Subcutaneous abdominal adipose tissue (tissue), 5 donors: ENCODE data around the gene GRID1.

Experiments
- H3K27ac ChIP-seq: one replicate; pipeline ENCODE4 v1.7.0; 2013; ENCODE audit warnings: low read depth, mild to moderate bottlenecking, inconsistent platforms, low read length, moderate library complexity
- H3K27me3 ChIP-seq, 5 donors: one replicate each; pipeline ENCODE4 v1.7.0; 2013; ENCODE audit warnings: low read length in 5 of 5, inconsistent platforms in 1 of 5; ENCODE audit not compliant: control insufficient read depth in 5 of 5, insufficient read depth in 4 of 5
- H3K36me3 ChIP-seq, 5 donors: one replicate each; pipeline ENCODE4 v1.7.0; 2013; ENCODE audit warnings: low read length in 5 of 5; ENCODE audit not compliant: control insufficient read depth in 5 of 5, insufficient read depth in 5 of 5
- H3K4me1 ChIP-seq, 5 donors: one replicate each; pipeline ENCODE4 v1.7.0; 2013; ENCODE audit warnings: low read length in 5 of 5, mild to moderate bottlenecking in 3 of 5, moderate library complexity in 1 of 5; ENCODE audit not compliant: control insufficient read depth in 5 of 5, insufficient read depth in 5 of 5
- H3K4me3 ChIP-seq, 5 donors: one replicate each; pipeline ENCODE4 v1.7.0; 2013; ENCODE audit warnings: low read length in 5 of 5, low read depth in 1 of 5
- H3K9ac ChIP-seq, 5 donors: one replicate each; pipeline ENCODE4 v1.7.0; 2013; ENCODE audit warnings: low read length in 5 of 5, mild to moderate bottlenecking in 4 of 5, moderate library complexity in 3 of 5
- H3K9me3 ChIP-seq, 5 donors: one replicate each; pipeline ENCODE4 v1.7.0; 2013; ENCODE audit warnings: low read length in 5 of 5; ENCODE audit not compliant: control insufficient read depth in 5 of 5
- donor health status: healthy.
- donor health status: healthy.
- donor health status: healthy.
- donor health status: healthy.
- donor health status: healthy.

The GRID1 gene

DNA sequence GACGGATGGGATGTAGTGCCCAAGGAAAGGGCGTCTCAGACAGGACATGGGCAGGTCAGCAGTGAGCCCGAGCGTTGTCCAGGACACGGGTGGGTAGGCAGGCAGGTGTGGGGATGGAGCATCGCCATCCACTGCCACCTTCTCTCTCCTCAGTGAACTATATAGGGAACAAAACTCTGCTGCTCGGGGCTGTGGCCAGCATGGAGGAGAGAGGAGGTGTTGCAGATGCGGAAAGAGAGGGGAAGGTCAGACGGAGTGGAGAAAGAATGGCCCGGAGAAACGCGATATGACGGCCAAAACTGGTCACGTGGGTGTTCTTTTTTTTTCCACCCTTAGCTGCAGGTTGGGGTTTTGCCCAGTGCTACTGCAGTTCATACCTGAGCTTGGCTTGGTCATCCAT, 71.2 kb downstream of the GRID1 start:
- Histone ChIP-seq H3K4me1 (no peaks in the 10 kb centered on the region), H3K9ac (no peak overlapping the region), H3K27me3 (peaks cover 0 to 11% (median 3%) of the 10 kb centered on the region in 5 donors), H3K36me3 (no peaks in the 10 kb centered on the region), H3K4me3 (no peak overlapping the region), H3K9me3 (no peaks in the 10 kb centered on the region), H3K27ac (no peak overlapping the region)

- Histone ChIP-seq H3K4me3 (no peak overlapping the region), H3K4me1 (no peaks in the 10 kb centered on the region), H3K36me3 (no peaks in the 10 kb centered on the region)
These were observed 72.0 kb downstream of the GRID1 start for GRCh38 chr10:86294346-86295265.

DNA sequence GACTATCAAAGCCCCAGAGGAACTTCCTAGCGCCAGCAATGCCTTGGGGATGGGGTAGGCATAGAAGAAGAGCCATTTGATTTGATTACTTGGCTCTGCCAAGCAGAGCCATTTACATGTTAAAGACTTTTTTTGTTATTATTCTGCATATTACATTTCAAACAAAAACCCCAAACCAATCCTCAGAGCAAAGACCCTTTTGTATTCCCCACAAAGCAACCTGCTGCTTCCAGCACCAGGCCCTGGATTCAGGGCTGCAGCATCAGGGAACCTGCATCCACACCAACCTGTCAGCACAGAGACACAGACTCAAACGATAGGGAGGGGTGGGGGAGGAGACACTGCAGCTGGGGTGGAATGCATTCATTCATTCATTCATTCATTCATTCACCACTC, 73.2 kb downstream of the GRID1 start:
- Histone ChIP-seq H3K36me3 (no peaks in the 10 kb centered on the region), H3K9ac (no peak overlapping the region), H3K4me3 (no peak overlapping the region), H3K9me3 (no peaks in the 10 kb centered on the region), H3K27ac (no peak overlapping the region), H3K27me3 (peaks cover 0 to 11% (median 3%) of the 10 kb centered on the region in 5 donors), H3K4me1 (no peaks in the 10 kb centered on the region)

More at GRCh38 chr10:86294346-86295265, 72.0 kb downstream of the GRID1 start:
- Histone ChIP-seq H3K9ac (no peak overlapping the region), H3K27ac (no peak overlapping the region), H3K27me3 (peaks cover 0 to 11% (median 3%) of the 10 kb centered on the region in 5 donors), H3K9me3 (no peaks in the 10 kb centered on the region)

GRCh38 chr10:86292462-86293395, 73.9 kb downstream of the GRID1 start:
- Histone ChIP-seq H3K27ac (no peak overlapping the region), H3K4me3 (no peak overlapping the region), H3K9ac (no peak overlapping the region), H3K27me3 (peaks cover 0 to 11% (median 3%) of the 10 kb centered on the region in 5 donors), H3K4me1 (no peaks in the 10 kb centered on the region), H3K36me3 (no peaks in the 10 kb centered on the region), H3K9me3 (no peaks in the 10 kb centered on the region)

DNA sequence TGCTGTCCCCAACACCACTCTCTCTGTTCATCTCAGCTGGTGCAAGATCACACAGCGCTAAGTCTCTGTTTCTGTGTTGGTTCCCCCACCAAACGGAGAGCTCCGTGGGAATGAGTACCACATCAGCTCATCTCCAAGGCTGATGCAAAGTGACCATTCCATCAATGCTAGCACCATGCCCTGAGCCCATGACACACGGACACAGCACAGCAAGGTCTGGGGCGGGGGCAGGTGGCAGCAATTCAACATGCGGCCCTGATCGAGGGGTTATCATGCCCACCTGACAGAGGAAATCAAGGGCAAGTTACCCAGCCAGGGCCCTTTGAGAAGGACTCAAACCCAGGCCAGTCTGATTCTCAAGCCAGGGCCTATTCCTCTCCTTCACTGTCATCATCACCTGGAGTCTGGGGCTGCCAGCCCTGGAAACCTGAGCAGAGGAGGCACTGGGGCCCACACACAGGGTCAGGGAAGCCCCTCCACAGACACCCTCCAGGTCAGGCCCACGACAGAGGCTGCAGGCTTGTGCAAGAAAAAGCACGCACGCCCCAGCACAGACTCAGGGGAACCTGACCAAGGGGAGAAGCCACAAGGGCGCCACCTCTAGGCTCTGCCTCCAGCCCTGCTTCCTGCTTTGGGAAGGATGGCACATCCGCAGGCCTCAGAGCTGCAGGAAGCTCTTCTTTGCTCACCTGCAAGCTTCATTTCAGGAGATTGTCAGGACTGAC, 74.8 kb downstream of the GRID1 start:
- Histone ChIP-seq H3K27me3 (peaks cover 0 to 11% (median 3%) of the 10 kb centered on the region in 5 donors), H3K4me3 (no peak overlapping the region), H3K36me3 (no peaks in the 10 kb centered on the region), H3K9ac (no peak overlapping the region), H3K4me1 (no peaks in the 10 kb centered on the region), H3K9me3 (no peaks in the 10 kb centered on the region), H3K27ac (no peak overlapping the region)

GRCh38 chr10:86290933-86291615, 75.5 kb downstream of the GRID1 start:
- Histone ChIP-seq H3K9ac (no peak overlapping the region), H3K4me3 (no peak overlapping the region), H3K36me3 (no peaks in the 10 kb centered on the region), H3K27me3 (peaks cover 0 to 11% (median 3%) of the 10 kb centered on the region in 5 donors), H3K4me1 (no peaks in the 10 kb centered on the region), H3K9me3 (no peaks in the 10 kb centered on the region), H3K27ac (no peak overlapping the region)

DNA sequence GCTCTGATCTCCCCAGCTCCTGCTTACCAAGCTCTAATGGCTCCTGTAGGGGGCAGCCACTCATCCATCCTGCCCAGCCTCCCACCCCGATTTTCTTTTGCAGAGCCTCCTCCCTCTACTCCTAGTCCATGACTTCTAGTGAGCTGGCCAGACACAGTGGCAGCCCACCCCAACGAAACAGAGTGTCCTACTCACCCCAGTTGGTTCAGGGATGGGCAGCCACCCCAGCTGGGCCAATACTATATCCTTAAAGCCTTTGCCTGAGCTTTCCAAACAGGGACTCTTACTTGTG, 77.1 kb downstream of the GRID1 start:
- Histone ChIP-seq H3K9ac (no peak overlapping the region), H3K4me1 (no peaks in the 10 kb centered on the region), H3K9me3 (no peaks in the 10 kb centered on the region), H3K27me3 (peaks cover 0 to 6% (median 2%) of the 10 kb centered on the region in 5 donors), H3K27ac (no peak overlapping the region), H3K4me3 (no peak overlapping the region), H3K36me3 (no peaks in the 10 kb centered on the region)

DNA sequence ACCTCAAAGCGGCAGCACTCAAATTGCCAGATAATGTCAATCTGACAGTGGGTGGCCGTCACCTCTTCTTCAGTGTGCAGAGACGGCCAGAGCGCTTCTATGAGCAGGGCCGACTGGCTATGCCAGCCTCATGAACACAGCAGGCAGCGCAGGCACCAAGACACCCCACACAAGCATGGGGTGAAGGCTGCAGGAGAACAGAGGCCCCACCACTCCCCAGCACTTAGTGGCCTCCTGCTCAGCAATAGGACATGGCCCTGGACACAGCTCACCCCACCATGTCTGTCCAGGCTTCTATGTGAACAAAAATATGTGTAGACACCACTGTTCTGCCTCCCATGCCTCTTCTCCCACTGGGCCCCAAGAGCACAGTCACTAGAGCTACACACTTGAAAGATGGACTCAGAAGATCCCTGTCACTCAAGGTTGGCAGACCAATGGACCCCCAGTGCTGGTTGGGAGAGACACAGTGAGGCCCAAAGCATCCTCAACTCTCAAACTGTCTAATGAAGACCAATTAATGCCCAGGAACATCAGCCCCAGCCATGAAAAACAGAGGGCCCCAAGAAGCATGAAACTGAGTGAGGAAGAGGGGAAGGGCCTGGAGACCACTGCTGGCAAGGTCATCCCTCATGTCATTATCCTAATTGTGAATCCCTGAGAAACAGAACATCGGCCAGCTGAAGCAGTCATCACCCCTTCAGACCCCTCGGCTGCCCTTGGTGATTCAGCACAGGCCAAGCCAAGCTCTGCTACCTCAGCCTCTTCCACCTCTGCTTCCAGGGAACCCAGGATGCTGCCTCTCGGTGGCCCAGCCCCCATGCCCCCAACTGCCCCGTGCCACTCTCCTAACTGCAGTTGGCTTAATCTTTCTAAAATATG, 77.7 kb downstream of the GRID1 start:
- Histone ChIP-seq H3K36me3 (no peaks in the 10 kb centered on the region), H3K27ac (no peak overlapping the region), H3K4me1 (no peaks in the 10 kb centered on the region), H3K27me3 (peaks cover 0 to 6% (median 0%) of the 10 kb centered on the region in 5 donors), H3K4me3 (no peak overlapping the region), H3K9me3 (no peaks in the 10 kb centered on the region), H3K9ac (no peak overlapping the region)
